T-helper 1 cell treated with Interleukin-12 subunit alpha and Interleukin-12 subunit beta and Interleukin-4 antibody, amounts not matched to agents 30 ng/mL and 1 ng/mL, for 36 hours (primary cell): ENCODE measurements around the gene NR3C2. TPM values are rescaled to one million over a fixed set of nuclear protein-coding genes. Genes with fewer than 3 reads are reported as not detected.

Source experiments
- intact Hi-C: fragments of 100-400 bp; cut with micrococcal nuclease; formaldehyde crosslinking; loops from one replicate; pipeline ENCODE4 v1.15.1; 2024
- total RNA-seq: library from RNA; stranded (reverse); gene quantifications from 2 replicates; pipeline ENCODE4 v1.2.3, GENCODE V29; 2022

The NR3C2 gene
- total RNA-seq, 1 donor from 2014 or later, result 0.83 TPM

DNA sequence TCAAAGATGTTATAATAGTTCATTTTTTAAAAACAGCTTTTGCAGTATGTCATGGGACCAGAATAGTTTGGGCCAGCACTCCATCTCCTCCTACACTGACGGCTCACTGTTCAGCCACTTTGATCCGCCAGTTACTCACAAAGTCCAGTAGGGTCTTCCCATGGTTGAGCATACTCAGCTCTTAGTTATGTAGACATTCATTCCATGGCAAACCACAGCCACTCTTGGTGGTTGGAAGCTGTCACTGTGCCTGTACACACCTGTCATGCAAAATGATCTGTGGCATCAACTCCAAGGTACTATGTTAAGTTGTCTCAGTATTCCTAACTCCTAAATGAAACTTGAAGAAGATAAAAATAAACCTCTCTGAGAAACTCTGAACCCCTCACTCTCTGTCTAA, 127.2 kb downstream of the NR3C2 start:
- intact Hi-C loops, result no loop called here

DNA sequence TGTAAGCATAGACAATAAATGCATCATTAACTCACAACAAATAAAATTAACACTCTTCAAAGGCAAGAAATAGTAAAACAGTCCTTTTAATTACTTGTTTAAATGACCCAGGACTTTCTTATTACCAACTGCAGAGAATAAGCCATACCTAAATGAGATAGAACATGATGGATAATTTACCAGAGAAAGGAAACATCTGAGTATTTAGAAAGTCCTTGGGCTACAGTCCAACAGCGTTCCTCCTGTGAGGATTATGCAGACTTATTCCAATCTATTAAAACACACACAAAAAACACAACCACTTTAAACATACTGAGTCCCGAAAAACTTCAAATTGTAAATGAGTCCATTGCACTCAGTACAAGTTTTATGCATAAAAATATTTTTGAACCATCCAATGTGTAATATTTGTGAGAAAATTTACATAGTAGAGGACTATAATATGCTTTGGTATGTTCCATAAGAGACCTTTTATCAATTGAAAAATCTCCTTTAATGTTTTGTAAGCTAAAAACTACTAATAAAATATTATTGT, 129.2 kb downstream of the NR3C2 start:
- intact Hi-C loops, result no loop called here

- intact Hi-C loops, result no loop called here
Observed at GRCh38 chr4:148311526-148311925, 130.7 kb downstream of the NR3C2 start.

DNA sequence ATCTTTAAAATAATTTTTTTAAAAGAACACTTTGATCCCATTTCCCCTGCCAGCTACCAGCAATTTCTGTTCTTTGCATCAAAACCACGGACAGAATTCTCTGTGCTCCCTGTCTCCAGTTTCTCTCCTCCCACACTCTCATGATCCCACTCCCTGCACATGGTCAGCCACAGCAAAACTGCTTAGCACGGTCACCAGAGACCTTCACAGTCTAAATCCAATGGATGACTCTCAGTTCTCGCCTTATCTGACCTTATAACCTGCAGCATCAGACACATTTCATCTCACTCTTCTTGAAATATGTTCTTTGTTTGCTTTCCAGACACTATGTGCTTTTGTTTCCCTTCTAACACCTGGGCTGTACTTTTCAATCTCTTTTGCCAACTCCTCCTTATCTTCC, 131.5 kb downstream of the NR3C2 start:
- intact Hi-C loops, result no loop called here

- intact Hi-C loops, result no loop called here
Observed at GRCh38 chr4:148305751-148306150, 136.5 kb downstream of the NR3C2 start.

DNA sequence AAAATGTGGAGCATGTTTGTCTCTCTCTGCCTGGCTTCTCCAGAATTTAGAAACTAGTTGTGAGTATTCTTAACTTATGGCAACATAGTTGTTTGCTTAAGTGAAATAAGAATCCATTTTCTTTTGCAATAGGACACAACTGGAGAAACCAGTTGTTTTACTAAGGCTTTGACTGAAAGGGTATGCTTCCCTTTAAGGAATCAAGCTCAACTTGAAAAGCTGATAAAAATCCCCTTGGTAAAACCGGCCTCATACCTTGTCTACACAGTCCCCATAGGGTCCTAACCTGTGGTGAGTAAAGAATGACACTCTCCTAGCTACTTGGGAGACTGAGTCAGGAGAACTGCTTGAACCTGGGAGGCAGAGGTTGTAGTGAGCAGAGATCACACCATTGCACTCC, 139.8 kb downstream of the NR3C2 start:
- intact Hi-C loops, result no loop called here

DNA sequence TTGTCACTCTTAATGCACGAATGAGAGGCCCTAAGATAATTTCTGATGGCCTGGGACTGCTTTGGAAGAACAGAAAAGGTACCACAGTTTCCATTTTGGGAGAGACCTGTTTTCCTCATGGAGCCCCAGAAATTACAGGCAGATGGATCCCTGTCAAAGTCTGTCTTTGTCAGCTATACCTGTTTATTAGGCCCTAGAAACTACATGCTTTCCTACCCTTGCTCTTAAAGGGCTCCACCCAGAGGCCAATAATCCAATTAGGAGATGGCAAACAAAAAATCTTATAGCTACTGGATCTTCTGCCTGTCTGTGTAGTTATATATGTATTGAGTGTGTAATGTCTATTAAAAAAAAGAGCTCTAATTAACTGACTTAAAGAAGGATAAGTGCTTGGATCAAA, 141.3 kb downstream of the NR3C2 start:
- intact Hi-C loops, result no loop called here

- intact Hi-C loops, result no loop called here
Observed at GRCh38 chr4:148299337-148299736, 142.9 kb downstream of the NR3C2 start.

DNA sequence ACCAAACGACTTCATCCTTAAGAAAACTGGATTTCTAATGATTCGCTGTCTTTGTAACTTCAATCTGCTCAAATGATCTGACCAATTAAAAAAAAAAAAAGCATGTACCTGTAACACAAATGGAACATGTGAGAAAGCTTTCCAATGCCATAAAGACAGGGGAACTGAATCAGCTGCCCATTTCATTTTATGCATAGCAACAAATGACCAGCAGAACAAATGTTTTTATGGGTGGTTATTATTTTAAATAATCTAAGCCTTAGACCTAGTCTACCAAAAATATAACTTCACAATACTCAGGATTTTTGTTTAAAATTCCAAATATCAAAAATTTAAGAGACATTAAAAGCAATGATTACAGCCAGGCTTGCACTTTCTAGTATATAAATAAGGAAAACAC, 145.7 kb downstream of the NR3C2 start:
- intact Hi-C loops, result no loop called here

DNA sequence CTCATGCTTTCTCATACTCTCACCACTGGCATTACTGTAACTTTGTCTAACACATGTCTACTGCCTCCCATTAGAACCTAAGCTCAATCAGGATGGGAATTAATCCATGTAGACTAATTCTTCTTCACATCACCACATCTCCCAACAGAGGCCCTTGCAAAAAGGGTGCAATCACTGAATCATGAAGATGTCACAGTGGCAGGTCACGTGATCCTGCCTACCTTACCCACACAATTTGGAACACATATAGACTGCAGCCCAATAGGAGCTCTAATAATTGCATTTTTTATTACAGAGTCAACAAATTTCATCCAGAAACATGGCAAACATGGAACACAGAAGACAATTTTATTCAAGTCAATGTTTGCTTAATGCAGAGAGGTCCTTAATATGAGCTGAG, 146.6 kb downstream of the NR3C2 start:
- intact Hi-C loops, result no loop called here

- intact Hi-C loops, result no loop called here
Observed at GRCh38 chr4:148293571-148293970, 148.6 kb downstream of the NR3C2 start.

DNA sequence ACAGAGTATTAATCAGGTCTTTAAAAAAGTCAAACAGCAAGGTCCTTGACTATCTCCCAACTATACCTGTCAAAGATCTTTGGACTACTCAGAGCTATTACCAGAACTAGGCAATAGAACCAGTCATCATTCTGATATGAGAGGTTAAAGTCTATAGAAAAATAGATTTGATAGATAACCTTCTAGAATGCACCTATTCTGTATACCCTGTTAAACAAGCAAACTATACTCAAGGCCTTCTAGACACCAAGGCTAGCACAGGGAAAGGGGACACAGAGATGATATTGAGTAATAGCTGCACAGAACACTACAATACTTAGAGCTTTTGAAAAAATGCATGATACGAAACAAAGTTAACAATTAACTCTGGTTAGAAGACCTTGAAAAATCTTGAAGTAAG, 149.5 kb downstream of the NR3C2 start:
- intact Hi-C loops, result no loop called here

GRCh38 chr4:148289740-148290139, 152.5 kb downstream of the NR3C2 start:
- intact Hi-C loops, result no loop called here

DNA sequence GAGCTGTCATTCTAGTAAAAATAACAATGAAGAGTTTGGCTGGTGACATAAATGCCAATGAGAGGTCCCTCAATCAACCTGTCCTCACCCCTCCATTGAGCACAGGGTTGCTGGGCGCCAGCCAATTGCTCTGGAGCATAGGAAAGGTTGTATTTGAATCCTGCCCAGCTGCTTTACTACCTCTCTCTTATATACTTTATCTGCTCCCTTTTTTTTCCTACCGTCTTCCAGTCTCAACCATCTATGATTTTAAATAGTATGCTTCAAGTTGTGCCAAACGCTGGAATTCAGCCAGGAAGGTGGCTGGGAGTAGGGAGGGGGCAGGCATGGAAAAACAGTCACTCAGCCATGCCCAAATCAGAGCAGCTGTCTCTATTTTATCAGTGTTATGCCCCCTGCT, 153.8 kb downstream of the NR3C2 start:
- intact Hi-C loops, result no loop called here

- intact Hi-C loops, result no loop called here
Observed at GRCh38 chr4:148287111-148287510, 155.1 kb downstream of the NR3C2 start.

DNA sequence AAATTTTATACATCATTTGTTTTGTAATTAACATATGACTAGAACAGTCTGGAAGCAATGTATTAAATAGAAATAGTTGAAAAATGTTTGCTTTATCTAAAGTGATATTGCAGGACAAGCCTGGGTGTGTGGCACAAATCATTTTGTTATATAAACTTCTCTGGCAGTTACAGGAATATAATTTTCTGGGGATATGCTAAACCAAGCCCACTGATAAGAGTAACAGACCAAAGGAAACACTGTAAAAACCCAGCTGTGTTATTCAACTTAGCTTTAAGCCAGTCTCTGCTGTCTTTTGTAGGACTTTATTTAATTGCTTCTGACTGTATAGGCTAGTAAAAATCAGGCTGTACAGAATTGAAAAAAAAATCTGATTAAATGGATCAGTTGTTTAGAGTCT, 156.2 kb downstream of the NR3C2 start:
- intact Hi-C loops, result no loop called here

DNA sequence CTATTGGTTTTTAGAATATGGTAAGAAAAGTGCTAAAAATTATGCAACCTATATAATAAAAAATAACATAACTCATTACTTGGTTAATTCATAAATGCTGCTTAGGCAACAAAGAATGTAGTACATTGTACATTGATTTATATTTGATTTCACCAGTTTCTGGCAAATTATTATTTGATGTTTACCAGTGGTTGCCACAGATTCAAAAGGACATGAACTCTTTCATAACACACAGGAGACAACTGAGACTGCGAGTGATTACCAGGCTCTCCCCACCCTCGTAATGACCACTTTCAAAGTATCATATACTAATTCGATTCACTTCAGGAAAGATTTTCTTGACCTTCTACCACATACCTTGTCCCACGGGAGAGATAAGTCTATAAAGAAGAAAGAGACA, 158.5 kb downstream of the NR3C2 start:
- intact Hi-C loops, result no loop called here

DNA sequence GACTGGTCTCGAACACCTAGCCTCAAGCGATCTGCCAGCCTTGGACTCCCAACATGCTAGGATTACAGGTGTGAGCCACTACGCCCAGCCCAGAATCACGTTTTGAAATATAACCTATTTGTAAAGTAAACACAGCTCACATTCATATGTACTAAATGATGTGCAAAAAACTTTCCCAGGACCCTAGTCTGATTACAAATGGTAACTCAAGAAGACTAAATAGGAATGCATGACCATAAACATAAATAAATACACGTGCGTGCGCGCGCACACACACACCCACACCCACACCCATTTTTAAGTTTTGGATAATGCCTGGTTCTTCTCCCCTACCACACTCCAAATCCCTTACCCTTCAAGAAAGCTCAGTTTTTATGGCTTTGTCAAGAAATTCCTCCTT, 163.9 kb downstream of the NR3C2 start:
- intact Hi-C loops, result no loop called here

- intact Hi-C loops, result no loop called here
Observed at GRCh38 chr4:148275266-148275665, 166.9 kb downstream of the NR3C2 start.

GRCh38 chr4:148273501-148273986, 168.7 kb downstream of the NR3C2 start:
- intact Hi-C loops, result no loop called here

GRCh38 chr4:148271166-148271565, 171.0 kb downstream of the NR3C2 start:
- intact Hi-C loops, result no loop called here

DNA sequence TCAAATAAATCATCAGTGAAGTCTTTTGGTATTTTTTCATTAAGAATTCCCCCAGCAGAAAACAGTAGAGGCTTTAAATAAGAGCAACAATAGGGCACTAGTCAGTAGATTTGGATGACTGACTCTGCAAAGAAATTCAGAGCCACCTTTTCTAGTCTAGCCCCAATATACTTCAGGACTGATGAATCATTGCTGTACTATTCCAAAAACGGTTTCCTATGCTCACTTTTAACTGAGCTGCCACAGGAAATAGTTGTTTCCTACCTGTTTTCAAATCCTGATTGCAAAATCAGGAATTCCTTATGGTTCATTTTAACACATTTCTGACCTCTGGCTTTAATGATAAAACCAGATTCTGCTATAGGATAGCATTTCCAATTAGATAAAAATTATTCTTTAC, 171.6 kb downstream of the NR3C2 start:
- intact Hi-C loops, result no loop called here

- intact Hi-C loops, result no loop called here
Observed at GRCh38 chr4:148268835-148269234, 173.4 kb downstream of the NR3C2 start.

GRCh38 chr4:148266921-148267320, 175.3 kb downstream of the NR3C2 start:
- intact Hi-C loops, result no loop called here
